Activated CD4-positive, alpha-beta T cell treated with anti-CD3 and anti-CD28 coated beads, Interleukin-2, amount 50 U/mL, for 16 hours (primary cell): ENCODE results near the gene NCAM1.

ENCODE experiments used
- DNase-seq: peaks from one replicate; pipeline ENCODE4 v3.0.0-alpha.2; 2020

Gene NCAM1

GRCh38 chr11:113096648-113097047 lies 135.4 kb downstream of the NCAM1 start:
- no peak for DNase-seq

- DNase-seq = no peak
Observed at GRCh38 chr11:113103932-113104690, 142.9 kb downstream of the NCAM1 start.

DNA sequence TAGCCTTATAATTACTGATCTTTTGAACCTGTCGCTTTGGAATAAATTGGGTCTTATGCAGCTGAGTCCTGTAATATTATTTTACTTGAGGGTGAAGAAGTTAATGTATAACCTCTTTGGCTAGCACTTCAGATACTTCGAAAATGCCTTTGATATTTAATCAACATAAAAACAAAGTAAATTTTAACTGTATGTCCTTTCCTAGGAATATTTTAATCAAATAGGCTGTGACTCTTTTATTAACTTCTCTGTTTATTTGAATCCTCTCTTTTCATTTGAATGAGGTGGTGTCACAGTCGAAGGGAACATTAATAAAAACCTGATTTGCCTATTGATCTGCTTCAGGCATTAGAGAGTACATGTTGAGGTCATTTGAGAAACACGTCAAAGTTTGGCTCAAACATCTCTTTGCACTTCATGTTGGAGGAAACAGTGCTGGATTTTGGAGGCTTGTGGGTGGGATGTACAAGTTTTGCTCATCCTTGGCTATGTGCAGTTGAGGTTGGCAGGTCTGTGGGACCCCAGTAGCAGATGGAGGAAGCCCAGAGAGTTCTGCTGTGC lies 143.6 kb downstream of the NCAM1 start:
- DNase-seq = no peak

DNA sequence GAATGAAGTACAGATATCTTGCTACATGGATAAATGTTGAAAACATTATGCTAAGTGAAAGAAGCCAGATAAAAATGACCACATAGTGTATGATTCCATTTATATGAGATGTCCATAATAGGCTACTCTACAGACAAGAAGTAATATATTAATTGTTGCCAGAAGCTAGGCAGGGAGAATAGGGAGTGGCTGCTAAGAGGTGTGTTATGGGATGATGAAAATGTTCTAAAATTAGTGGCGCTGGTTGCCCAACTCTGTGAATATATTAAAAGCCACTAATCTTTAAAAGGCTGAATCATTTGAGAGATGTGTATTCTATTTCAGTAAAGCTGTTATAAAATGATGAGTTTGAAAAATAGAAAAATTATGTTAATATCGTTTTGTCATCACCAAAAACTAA lies 144.4 kb downstream of the NCAM1 start:
- DNase-seq = no peak

GRCh38 chr11:113106507-113106906 lies 145.3 kb downstream of the NCAM1 start:
- no peak for DNase-seq

- no peak for DNase-seq
Observed at GRCh38 chr11:113110046-113110445, 148.8 kb downstream of the NCAM1 start.

GRCh38 chr11:113111156-113111555 lies 149.9 kb downstream of the NCAM1 start:
- DNase-seq = no peak

GRCh38 chr11:113112307-113112706 lies 151.1 kb downstream of the NCAM1 start:
- DNase-seq = no peak

GRCh38 chr11:113113801-113114704 lies 152.8 kb downstream of the NCAM1 start:
- peak; percentile 3 for DNase-seq

GRCh38 chr11:113114705-113115027 lies 153.4 kb downstream of the NCAM1 start:
- DNase-seq = no peak

DNA sequence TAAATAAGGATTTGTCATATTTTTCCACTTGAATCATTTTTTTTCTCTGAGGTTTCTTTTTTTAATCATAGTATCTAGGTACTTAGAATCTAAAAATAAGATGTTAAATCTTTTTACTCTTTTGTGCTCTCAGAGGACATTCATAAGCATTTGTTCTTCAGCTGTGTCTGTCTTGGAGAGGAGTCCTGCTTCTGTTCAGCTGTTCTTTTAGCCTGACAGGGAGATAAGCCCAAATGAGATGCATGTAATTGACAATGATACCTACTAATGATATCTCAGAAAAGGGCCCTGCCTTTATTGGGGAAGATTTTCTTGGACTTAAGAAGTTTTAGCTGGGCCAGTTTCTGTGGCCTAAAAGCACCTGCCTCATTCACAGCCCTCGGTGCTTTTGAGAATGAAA lies 156.9 kb downstream of the NCAM1 start:
- DNase-seq = no peak

DNA sequence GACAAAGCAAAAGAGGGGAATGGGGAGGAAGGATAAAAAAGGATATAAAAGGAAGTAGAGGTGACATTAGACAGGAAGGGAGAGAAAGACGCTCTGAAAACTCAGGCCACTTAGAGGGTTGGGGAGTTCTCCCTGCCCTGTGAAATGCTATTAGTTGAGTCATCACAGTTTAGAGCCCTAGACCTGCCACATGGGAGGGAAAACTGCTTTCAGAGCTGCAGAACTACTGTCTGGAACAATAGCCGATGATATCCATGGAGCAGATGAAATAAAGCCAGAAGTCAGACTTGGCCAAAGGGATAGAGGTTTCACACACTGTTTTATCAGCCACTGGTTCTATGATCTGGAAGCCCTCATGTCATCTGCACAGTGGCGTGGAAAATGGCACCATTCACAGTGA lies 157.9 kb downstream of the NCAM1 start:
- no peak for DNase-seq

DNA sequence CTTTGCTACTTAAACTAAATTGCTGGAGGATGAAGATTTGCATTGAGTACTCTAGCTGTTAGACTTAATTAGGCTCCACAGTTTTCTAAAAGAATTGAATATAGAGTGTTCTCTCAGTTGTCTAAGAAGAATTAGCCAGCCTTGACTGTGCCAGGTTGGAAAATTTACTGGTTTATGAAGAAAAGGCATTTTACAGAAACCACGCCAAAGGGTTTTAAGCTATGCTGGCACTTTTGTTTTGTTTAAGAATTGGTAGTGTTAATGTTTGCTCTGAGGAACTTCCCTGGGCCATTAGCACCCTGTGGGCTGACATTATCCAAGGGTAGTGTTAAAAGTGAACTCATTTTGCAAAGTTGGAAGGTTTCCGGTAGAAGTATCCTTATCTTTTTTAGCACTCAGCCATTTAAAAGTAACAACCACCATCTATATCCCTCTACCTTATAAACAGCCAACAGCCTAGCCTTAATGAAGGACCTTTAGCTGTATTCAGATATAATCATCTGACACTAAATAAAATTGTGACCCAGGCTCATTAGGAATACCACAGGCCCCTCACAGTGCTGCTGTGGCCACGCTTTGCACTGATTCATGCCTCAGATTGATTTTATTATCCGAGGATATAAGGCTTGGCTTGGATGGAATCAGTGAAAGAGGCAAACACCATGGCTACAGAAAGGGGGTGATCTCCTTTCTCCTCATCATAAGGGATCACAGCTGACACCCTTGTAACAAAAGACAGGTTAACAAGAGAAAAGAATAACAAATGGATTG lies 158.9 kb downstream of the NCAM1 start:
- DNase-seq = no peak

DNA sequence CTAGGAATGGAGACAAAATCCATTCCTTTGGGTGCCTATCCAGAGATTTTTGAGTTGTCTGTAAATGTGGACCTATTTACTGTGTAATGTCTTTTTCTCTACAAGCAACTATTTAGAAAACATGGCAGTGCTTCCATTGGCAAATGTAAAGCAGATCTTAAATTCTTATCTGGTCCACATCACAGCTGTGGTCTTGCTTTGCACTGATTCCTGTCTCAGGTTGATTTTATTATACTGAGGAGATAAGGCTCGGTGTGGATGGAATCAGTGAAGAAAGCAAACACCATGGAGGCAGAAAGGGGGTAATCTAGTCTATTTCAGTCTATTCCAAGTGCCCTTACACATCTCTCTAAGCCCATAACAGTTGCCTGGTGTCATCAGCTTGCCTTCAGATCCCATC lies 160.5 kb downstream of the NCAM1 start:
- DNase-seq = no peak

DNA sequence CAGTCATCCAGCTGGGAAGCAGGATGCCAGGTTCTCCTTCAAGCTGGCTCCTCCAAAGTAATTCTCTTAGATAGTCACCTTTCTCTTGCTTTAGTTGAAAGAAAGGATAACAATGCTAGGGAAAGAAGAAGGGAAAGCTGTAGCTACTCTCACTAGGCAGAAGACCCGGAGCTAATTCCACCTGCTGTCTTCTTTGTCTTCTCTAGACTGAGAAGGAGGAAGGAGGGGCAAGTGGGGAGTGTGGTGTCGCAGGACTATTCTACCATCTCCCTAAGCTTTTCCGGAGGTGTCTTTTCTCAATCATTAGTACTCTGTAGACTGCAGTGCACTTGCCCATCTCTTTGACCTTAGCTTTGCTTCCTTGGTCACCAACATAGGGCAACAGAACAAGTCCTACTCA lies 162.8 kb downstream of the NCAM1 start:
- DNase-seq = no peak

GRCh38 chr11:113124578-113124977 lies 163.4 kb downstream of the NCAM1 start:
- no peak for DNase-seq

DNA sequence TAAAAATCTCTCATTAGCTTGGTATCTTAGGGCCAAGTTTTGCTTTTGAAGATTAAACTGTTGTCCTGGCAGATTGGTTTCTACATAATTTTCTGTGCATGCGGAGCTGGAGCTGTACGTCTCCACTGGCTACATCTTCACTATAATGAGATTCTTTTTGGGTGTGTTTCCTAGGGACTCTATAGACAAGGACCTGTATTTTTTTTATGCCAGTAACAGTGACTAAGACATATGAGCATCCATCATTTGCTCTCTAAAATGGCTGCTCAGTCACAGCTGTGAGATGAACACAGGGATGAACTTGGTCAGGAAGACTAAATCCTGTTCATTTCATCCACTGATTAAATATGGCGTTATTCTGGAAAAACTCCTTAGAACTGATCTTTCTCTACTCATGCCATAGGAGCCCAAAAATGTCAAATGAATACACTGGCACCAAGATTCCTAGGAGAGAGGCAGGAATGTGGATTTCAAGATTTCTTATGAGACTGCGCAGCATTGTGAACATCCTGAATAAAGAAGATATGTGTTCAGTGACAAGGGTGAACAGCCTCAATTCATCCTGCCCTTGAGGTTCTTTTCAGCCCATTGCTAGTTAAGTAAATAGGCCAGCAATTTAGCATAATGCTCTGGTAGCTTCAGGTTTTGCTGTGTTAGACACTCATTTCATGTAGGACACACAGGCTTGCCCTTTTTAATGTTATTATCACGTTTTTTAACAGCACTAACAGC lies 168.2 kb downstream of the NCAM1 start:
- DNase-seq = no peak

GRCh38 chr11:113131036-113131775 lies 170.0 kb downstream of the NCAM1 start:
- no peak for DNase-seq

DNA sequence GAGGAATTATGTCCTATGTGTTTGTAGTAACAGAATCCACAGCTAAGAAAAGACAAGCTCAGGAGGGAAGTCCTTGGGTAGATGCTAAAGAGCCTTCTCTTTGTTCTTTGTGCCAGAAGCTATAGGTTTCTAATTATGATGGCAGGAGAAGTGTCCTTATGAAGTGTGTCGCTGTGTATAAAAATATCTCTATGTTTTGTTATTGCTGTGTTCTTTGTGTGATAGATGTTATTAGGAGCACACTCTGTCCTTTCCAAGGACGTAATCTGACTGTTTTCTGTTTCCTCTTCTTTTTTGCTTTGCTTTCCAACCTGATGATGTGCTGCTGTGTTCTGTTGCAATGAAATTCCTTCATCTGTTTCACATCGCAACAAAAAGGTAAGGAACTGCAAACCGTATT lies 171.9 kb downstream of the NCAM1 start:
- DNase-seq = no peak

GRCh38 chr11:113134626-113135025 lies 173.4 kb downstream of the NCAM1 start:
- DNase-seq = no peak

DNA sequence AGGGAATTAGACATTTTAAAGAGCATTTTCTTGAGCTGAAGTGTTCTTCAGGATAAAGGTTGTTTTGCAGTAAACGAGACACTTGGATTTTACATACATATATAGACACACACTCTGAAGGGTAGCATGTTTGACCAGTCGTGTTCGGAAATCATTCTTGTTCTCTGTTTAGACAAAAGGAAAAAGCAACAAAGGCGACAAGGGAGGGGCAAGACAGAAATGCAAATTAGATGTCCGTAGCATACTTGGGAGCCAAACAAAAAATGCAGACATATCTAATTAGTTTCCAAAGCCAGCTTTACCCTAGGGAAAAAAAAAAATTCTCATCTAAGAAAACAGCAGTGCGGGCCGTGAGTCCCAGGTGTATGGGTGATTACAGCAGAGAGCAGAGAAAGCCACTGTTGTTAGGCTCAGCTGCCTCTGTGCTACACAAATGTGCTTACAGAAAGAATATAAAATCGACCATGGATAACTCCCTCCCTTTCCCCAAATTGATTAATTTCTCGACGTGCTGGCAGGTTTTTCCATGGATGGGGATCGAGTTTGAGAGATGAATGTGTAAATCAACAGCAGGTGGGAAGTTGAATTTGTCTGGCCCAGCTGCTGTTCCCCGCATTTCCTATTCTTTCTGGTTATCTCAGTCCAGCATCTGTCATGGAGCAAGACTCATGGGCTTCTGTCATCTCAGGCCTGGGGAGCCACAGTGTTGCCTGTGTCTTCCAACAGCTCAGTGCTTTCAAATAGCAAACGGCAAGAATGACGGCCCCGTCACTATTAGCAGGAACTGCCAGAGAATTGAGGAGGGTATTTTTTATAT lies 176.7 kb downstream of the NCAM1 start:
- DNase-seq = no peak
